HG03558 (cell line): ENCODE measurements around the gene GPR4.

ENCODE experiments used
- ATAC-seq: cut with Tn5 transposase; IDR thresholded peaks from one replicate; pipeline ENCODE4 v1.9.1; 2021; ENCODE audit warnings: moderate number of reproducible peaks; ENCODE audit not compliant: unreplicated experiment; ENCODE audit errors: extremely low read depth

The GPR4 gene

GRCh38 chr19:45601524-45602374 lies at the start of gene GPR4:
GPR4 (minus strand) TSS chr19:45602212; CDS start chr19:45591866, 10,346 bp downstream.
- ATAC-seq, result no peak

- no peak for ATAC-seq
These were observed 48.7 kb upstream of the GPR4 start for GRCh38 chr19:45650722-45651121.

GRCh38 chr19:45646345-45646698 lies 44.3 kb upstream of the GPR4 start:
- no peak for ATAC-seq

- ATAC-seq, result no peak
These were observed 43.8 kb upstream of the GPR4 start for GRCh38 chr19:45645631-45646344.

GRCh38 chr19:45645068-45645630 lies 43.1 kb upstream of the GPR4 start:
- ATAC-seq, result no peak

- no peak for ATAC-seq
These were observed 42.1 kb upstream of the GPR4 start for GRCh38 chr19:45643927-45644771.

GRCh38 chr19:45643024-45643926 lies 41.3 kb upstream of the GPR4 start:
- ATAC-seq, result no peak

GRCh38 chr19:45641274-45642105 lies 39.5 kb upstream of the GPR4 start:
- no peak for ATAC-seq

- ATAC-seq, result no peak
These were observed 38.8 kb upstream of the GPR4 start for GRCh38 chr19:45640849-45641273.

GRCh38 chr19:45638930-45639729 lies 37.1 kb upstream of the GPR4 start, which contains the start of gene EML2:
EML2 (minus strand) TSS chr19:45639397; CDS start chr19:45639376, 21 bp downstream.
- ATAC-seq, result no peak

GRCh38 chr19:45637890-45638667 lies 36.1 kb upstream of the GPR4 start:
- no peak for ATAC-seq

- no peak for ATAC-seq
These were observed 34.9 kb upstream of the GPR4 start for GRCh38 chr19:45636902-45637301.

GRCh38 chr19:45636275-45636674 lies 34.3 kb upstream of the GPR4 start:
- no peak for ATAC-seq

GRCh38 chr19:45632468-45633196 lies 30.6 kb upstream of the GPR4 start:
- no peak for ATAC-seq

- no peak for ATAC-seq
These were observed 28.5 kb upstream of the GPR4 start for GRCh38 chr19:45630463-45630862.

GRCh38 chr19:45629704-45630103 lies 27.7 kb upstream of the GPR4 start:
- ATAC-seq, result no peak
